Measurements from ENCODE around the gene KLHL10.

DNA sequence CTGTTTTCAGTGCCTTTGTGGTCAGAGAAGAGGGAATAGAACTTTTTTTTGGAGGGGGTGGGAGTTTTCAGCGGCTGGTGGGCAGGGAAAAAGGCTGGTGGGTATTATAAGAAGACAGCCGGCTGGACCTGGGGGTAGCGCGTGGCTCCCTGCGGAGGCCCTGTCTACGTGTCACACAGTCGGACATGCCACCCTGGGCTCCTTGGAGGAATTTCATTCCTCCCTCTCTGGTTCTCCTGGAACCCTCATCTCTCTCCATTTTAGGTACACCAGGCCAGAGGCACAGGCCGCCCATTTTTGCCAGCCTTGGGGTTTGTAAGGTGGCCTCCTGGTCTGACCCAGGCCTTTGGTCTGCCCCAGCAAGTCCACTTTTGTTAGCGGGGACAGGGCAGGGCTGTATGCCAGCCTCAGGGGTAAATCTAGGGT lies 23.9 kb upstream of the KLHL10 start:
- TF ChIP-seq CTCF (IDR thresholded peaks at IDR 0.05) (no peak), POLR2A (IDR thresholded peaks at IDR 0.05) (no peak)
